ENCODE results near the gene OR2T27.
"Not testable (repeated sequence)": the region's sequence is repeated elsewhere in the genome, so short reads cannot be mapped to it uniquely, and the experiment has no call there.

OR2T27 gene

GRCh38 chr1:248639652-248640051 lies 15.7 kb downstream of the OR2T27 start:
- not testable (repeated sequence) for DNase-seq

- not testable (repeated sequence) for DNase-seq
Measured at GRCh38 chr1:248636612-248637011, 18.7 kb downstream of the OR2T27 start.

GRCh38 chr1:248634991-248635390 lies 20.3 kb downstream of the OR2T27 start, which contains the start of gene OR2T11:
TSS of gene OR2T11 (minus strand) at chr1:248635091. CDS start at chr1:248627128, 7,963 bp downstream.
- not testable (repeated sequence) for DNase-seq

- DNase-seq, result no peak
Measured at GRCh38 chr1:248631354-248632008, 23.8 kb downstream of the OR2T27 start.

GRCh38 chr1:248630551-248630950 lies 24.8 kb downstream of the OR2T27 start:
- DNase-seq, result no peak

- no peak for DNase-seq
Measured at GRCh38 chr1:248627971-248628844, 27.1 kb downstream of the OR2T27 start.

GRCh38 chr1:248625971-248626370 lies 29.4 kb downstream of the OR2T27 start:
- no peak for DNase-seq

GRCh38 chr1:248625166-248625565 lies 30.2 kb downstream of the OR2T27 start:
- DNase-seq, result no peak

GRCh38 chr1:248622570-248623001 lies 32.7 kb downstream of the OR2T27 start:
- DNase-seq, result peak; percentile 5

- DNase-seq, result no peak
Measured at GRCh38 chr1:248621770-248622169, 33.6 kb downstream of the OR2T27 start.

- DNase-seq, result peak; percentile 25
Measured at GRCh38 chr1:248618878-248619277, 36.5 kb downstream of the OR2T27 start.

GRCh38 chr1:248618119-248618518 lies 37.2 kb downstream of the OR2T27 start:
- no peak for DNase-seq

GRCh38 chr1:248613742-248614141 lies 41.6 kb downstream of the OR2T27 start:
- no peak for DNase-seq

GRCh38 chr1:248611883-248612414 lies 43.4 kb downstream of the OR2T27 start:
- no peak for DNase-seq

GRCh38 chr1:248610301-248610700 lies 45.0 kb downstream of the OR2T27 start:
- no peak for DNase-seq

Data from NCI-H345 (cell line).